Measurements from ENCODE around the gene C1orf21. TPM values are rescaled to one million over a fixed set of nuclear protein-coding genes. Genes with fewer than 3 reads are reported as not detected.

C1orf21 gene
- total RNA-seq, 4 donors from 2014 or later, result 106 to 206 (median 154) TPM

DNA sequence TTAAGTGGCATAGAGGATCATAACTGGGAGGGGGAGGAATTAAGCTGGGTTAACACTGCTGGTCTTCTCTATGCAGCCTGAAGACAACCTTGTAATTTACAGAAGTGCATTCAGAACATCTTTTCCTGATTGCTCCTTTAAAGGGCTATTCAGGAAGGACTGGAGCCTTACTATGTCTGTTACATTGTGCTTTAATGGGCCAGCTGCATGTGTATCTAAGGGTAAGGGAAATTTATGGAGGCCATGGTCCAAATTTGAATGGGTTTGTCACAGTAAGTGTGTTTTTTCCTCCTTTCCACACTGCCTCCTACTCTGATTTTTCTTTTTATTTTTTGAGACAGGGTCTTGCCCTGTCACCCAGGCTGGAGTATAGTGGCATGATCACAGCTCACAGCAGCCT is 19.6 kb downstream of the C1orf21 start:
- H3K9me3 ChIP-seq, result no peaks in the 10 kb centered on the region
- in situ Hi-C loops (cut with MboI; ENCODE audit: low sequenced_read_pairs in 4 of 4), result no loop called here
- ATAC-seq (no peak), DNase-seq (no peak)
- peaks cover 84 to 87% of the 10 kb centered on the region in 2 donors for H3K4me1 ChIP-seq
- H3K36me3 ChIP-seq, result no peaks in the 10 kb centered on the region
- no peak overlapping the region for H3K4me3 ChIP-seq
- H3K27ac ChIP-seq, result peak overlapping the region; percentile 28 to 64 (median 48)
- TF ChIP-seq, protein P1, sequence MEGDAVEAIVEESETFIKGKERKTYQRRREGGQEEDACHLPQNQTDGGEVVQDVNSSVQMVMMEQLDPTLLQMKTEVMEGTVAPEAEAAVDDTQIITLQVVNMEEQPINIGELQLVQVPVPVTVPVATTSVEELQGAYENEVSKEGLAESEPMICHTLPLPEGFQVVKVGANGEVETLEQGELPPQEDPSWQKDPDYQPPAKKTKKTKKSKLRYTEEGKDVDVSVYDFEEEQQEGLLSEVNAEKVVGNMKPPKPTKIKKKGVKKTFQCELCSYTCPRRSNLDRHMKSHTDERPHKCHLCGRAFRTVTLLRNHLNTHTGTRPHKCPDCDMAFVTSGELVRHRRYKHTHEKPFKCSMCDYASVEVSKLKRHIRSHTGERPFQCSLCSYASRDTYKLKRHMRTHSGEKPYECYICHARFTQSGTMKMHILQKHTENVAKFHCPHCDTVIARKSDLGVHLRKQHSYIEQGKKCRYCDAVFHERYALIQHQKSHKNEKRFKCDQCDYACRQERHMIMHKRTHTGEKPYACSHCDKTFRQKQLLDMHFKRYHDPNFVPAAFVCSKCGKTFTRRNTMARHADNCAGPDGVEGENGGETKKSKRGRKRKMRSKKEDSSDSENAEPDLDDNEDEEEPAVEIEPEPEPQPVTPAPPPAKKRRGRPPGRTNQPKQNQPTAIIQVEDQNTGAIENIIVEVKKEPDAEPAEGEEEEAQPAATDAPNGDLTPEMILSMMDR (IDR thresholded peaks at IDR 0.05 in 4 of 5, conservative IDR thresholded peaks at IDR 0.05 in 1 of 5), result no peak
- TF ChIP-seq POLR2A (IDR thresholded peaks at IDR 0.05), result no peak
- intact Hi-C loops (cut with DNase I; ENCODE audit: low total_unique reads), result loop anchor here (5.0 kb wide), 1 partner anchor 46 kb away; no protein-coding TSS in a partner anchor
- no peaks in the 10 kb centered on the region for H3K27me3 ChIP-seq

DNA sequence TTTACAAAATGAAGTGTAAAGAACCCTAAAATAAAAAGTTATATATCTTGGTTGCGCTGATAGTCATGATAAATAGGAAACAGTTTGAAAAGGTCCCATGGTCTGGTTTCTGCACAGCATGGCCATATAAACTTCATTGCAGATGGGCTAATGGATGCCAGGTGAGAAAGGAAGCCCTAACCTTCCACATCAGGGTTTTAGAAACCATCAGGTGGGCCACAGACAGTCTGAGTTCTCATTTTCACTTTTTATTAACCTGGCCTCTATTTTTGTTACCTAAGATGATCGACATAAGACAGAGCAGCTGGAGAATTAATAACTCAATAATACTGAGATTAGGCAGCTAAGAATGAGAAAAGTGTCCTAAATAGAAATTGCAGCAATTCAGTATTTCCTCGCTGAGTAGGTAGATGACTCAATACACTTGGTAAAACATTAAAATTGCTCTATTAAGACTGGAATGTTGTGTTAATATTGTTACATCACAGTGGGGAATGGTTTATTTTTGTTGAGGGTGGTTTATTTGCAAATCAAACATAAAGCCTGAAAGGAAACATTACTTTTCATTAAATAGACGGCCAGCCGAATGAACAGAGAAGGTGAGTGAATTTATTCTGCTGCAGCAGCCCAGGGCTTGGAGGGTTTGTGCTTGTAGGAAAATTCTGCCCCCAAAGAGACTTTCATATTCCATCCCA is 21.1 kb downstream of the C1orf21 start:
- Histone ChIP-seq H3K27ac (peak overlapping the region; percentile 28 to 64 (median 48)), H3K27me3 (no peaks in the 10 kb centered on the region), H3K9me3 (no peaks in the 10 kb centered on the region), H3K4me1 (peaks cover 78 to 90% of the 10 kb centered on the region in 2 donors), H3K4me3 (peak overlapping the region in 1 of 4 donors; percentile 15), H3K36me3 (no peaks in the 10 kb centered on the region)
- in situ Hi-C loops (cut with MboI; ENCODE audit: low sequenced_read_pairs in 4 of 4) (no loop called here), intact Hi-C loops (cut with DNase I; ENCODE audit: low total_unique reads) (loop anchor here (5.0 kb wide), 1 partner anchor 44 kb away; no protein-coding TSS in a partner anchor)
- no peak for DNase-seq
- no peak for ATAC-seq
- TF ChIP-seq POLR2A (IDR thresholded peaks at IDR 0.05), result no peak
- TF ChIP-seq, protein P1 (IDR thresholded peaks at IDR 0.05 in 4 of 5, conservative IDR thresholded peaks at IDR 0.05 in 1 of 5), result no peak

DNA sequence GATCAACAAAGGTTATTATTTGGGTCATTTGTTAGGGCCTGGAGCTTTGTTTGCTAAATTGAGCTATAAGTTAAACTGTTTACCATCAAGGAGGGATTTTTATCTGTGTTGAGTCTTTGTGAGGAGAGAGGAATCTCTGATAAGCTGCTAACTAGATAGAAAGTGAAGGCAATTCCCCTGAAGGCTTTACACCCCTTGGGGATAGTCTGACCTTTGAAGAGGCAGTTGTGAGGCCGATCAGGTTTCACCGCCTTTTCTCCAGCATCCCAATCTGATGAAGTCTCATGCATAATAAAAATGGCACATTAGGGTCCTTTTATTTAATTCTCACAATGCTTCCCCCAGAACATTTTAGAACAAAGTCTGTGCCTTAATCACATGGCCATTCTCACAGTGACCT is 21.8 kb downstream of the C1orf21 start:
- H3K27me3 ChIP-seq, result no peaks in the 10 kb centered on the region
- peaks cover 0 to 2% of the 10 kb centered on the region in 2 donors for H3K36me3 ChIP-seq
- peak in 1 of 2 donors; percentile 19 for ATAC-seq
- no peak for DNase-seq
- TF ChIP-seq, protein P1 (IDR thresholded peaks at IDR 0.05 in 4 of 5, conservative IDR thresholded peaks at IDR 0.05 in 1 of 5), result no peak
- TF ChIP-seq POLR2A (IDR thresholded peaks at IDR 0.05), result no peak
- intact Hi-C loops (cut with DNase I; ENCODE audit: low total_unique reads) (loop anchor here (5.0 kb wide), 1 partner anchor 44 kb away; no protein-coding TSS in a partner anchor), in situ Hi-C loops (cut with MboI; ENCODE audit: low sequenced_read_pairs in 4 of 4) (no loop called here)
- H3K4me3 ChIP-seq, result peak overlapping the region in 1 of 4 donors; percentile 15
- peaks cover 76 to 87% of the 10 kb centered on the region in 2 donors for H3K4me1 ChIP-seq
- H3K27ac ChIP-seq, result peak overlapping the region; percentile 28 to 64 (median 48)
- no peaks in the 10 kb centered on the region for H3K9me3 ChIP-seq

DNA sequence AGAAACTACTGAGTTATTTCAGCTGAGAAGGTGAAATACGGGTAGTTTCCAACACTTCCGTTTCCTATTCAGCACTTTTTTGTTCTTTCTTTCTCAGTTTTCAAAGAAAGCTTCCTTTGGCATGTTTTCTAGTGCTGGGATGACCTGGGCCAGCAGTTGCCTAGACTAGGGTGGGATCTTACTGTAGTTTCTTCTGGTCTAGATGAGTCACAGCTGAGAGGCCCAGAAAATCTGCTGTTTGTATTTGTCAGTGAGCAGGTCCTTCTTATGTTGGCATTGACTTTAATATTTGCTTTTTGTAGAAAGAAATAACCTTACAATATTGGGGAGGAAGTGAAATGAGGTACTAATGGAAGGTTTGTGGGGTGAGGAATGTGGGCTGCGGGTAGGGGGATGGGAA is 22.2 kb downstream of the C1orf21 start:
- peak overlapping the region; percentile 28 to 64 (median 48) for H3K27ac ChIP-seq
- intact Hi-C loops (cut with DNase I; ENCODE audit: low total_unique reads), result loop anchor here (5.0 kb wide), 1 partner anchor 43 kb away; no protein-coding TSS in a partner anchor
- in situ Hi-C loops (cut with MboI; ENCODE audit: low sequenced_read_pairs in 4 of 4), result no loop called here
- DNase-seq, result no peak
- H3K9me3 ChIP-seq, result no peaks in the 10 kb centered on the region
- no peak overlapping the region for H3K4me3 ChIP-seq
- ATAC-seq, result no peak
- no peaks in the 10 kb centered on the region for H3K27me3 ChIP-seq
- peaks cover 0 to 6% of the 10 kb centered on the region in 2 donors for H3K36me3 ChIP-seq
- peaks cover 78 to 87% of the 10 kb centered on the region in 2 donors for H3K4me1 ChIP-seq
- TF ChIP-seq, protein P1 (IDR thresholded peaks at IDR 0.05 in 4 of 5, conservative IDR thresholded peaks at IDR 0.05 in 1 of 5), result no peak
- TF ChIP-seq POLR2A (IDR thresholded peaks at IDR 0.05), result no peak

Data from gastrocnemius medialis (tissue), 4 donors.